ENCODE data around the gene KBTBD8.

DNA sequence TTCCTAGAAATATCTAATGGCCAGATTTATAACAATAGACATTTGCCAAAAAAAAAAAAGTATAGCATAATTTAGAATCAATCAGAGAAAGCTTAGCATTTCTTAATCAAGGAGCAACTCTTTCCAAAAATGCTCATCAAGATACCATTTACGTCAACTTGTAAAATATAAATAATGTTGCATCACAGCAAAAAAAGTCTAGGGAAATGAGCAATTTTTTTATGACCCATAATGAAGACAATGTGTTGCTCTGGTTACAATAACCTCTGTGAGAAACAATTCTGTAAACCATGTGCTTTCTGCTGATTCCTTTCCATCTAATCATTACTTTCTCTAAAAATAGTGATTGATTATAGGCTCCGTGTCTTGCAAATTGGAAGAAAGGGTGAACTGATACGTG is 36.3 kb downstream of the KBTBD8 start:
- TF ChIP-seq, protein P1, sequence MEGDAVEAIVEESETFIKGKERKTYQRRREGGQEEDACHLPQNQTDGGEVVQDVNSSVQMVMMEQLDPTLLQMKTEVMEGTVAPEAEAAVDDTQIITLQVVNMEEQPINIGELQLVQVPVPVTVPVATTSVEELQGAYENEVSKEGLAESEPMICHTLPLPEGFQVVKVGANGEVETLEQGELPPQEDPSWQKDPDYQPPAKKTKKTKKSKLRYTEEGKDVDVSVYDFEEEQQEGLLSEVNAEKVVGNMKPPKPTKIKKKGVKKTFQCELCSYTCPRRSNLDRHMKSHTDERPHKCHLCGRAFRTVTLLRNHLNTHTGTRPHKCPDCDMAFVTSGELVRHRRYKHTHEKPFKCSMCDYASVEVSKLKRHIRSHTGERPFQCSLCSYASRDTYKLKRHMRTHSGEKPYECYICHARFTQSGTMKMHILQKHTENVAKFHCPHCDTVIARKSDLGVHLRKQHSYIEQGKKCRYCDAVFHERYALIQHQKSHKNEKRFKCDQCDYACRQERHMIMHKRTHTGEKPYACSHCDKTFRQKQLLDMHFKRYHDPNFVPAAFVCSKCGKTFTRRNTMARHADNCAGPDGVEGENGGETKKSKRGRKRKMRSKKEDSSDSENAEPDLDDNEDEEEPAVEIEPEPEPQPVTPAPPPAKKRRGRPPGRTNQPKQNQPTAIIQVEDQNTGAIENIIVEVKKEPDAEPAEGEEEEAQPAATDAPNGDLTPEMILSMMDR (IDR thresholded peaks at IDR 0.05), result no peak
- no peak for TF ChIP-seq POLR2A (IDR thresholded peaks at IDR 0.05)

All from testis (tissue), 2 donors.